Colon (tissue), 2 donors: ENCODE results near the gene STAB1.

Experiments
- FAIRE-seq: peaks from 2 replicates; lab custom pipeline; 2012; peaks lifted over from hg19 to GRCh38; lab: Jason Lieb, UNC
- donor health status: control.
- donor health status: control.

STAB1 gene

DNA sequence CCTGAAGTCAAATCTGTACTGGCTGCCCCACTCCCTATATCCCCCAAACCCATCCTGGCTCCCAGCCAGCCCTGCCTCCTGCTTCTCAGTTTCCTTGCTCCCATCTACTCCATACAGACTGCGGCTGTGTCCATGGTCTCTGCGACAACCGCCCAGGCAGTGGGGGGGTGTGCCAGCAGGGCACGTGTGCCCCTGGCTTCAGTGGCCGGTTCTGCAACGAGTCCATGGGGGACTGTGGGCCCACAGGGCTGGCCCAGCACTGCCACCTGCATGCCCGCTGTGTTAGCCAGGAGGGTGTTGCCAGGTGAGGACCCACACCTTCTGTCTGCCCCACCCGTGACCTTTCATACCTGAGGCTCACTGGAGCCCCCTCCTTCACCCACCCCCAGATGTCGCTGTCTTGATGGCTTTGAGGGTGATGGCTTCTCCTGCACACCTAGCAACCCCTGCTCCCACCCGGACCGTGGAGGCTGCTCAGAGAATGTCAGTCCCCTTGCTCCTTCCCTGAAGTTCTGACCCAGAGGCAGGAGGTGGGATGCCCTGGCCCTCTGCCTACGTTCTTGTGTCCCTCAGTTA lies 14.7 kb downstream of the STAB1 start:
- FAIRE-seq = no peak

DNA sequence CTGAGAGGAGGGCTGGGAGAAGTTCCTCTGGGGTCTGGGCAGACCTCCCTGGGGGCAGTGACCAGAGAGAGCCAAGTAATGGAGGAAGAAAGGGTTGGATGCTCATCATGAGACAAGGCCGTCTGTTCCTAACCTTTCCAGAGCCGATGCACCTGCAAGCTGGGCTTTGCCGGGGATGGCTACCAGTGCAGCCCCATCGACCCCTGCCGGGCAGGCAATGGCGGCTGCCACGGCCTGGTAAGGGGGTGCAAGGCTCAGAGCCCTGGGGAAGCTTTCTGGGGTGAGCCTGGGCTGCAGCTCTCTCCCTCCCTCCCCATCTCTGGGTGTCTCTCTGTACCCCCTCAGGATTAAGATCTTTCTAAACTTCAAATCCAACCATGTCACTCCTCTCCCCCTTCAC lies 16.4 kb downstream of the STAB1 start:
- no peak for FAIRE-seq

DNA sequence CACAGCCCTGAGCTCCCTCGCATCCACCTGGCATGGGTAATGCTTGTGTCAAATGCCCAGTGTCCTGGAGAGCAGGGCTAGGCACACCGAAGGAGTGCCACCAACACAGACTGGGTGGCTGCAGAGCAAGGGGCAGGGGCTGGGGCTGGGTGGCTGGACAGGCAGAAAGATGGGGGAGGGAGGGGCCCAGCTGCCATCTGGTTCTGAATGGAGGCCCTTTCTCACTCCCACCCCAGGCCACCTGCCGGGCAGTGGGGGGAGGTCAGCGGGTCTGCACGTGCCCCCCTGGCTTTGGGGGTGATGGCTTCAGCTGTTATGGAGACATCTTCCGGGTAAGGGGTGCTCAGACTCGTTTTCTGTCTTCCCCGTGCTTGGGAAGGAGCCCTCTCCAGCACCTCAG lies 17.0 kb downstream of the STAB1 start:
- no peak for FAIRE-seq

DNA sequence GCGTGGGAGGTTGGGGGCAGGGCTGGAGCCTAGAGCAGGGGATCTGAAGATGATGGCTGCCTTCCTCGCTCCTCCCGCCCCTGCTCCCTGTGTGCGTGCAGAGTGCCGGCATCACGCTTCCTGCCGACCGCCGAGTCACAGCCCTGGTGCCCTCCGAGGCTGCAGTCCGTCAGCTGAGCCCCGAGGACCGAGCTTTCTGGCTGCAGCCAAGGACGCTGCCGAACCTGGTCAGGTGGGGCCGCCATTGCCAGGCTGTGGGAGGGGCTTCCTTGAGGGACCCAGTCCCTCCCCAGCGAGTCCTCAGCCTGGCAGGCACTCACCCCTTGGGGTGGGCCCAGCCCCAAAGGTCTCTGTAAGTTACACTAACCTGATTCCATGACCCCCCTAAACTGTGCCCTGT lies 17.6 kb downstream of the STAB1 start:
- FAIRE-seq = no peak

DNA sequence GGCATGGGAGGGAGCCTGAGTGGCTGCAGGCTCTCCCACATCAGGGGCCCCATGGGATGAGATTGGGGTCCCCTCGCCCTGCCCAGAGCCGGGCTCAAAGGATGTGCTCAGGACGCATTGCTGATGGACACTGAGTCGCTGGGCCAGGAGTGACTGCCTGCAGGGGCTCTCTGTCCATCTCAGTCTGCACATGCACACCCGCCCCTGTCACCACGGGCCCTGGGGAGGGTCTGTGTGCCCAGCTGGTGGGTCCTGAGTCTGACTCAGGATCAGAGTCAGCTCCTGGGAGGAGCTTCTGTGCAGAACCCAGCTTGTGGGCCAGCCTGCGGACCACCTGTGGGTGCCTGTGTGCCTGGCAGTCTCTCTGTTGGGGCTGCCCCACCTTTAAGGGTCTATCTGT lies 18.1 kb downstream of the STAB1 start:
- FAIRE-seq = no peak

DNA sequence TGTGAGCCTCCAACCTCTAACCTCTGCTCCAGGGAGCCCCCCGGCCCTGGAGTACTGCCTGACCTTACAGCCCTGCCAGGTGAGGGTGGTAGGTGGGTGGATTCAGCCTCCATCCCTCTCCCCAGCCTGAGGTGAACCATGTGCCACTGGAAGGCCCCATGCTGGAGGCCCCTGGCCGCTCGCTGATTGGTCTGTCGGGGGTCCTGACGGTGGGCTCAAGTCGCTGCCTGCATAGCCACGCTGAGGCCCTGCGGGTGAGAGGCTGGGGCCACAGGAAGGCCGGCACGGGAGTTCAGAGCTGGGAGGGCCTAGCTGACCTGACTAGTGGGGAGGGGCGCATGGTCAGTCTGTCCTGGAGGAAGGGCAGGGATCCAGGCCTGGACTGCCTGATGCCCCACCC lies 19.4 kb downstream of the STAB1 start:
- FAIRE-seq = no peak

DNA sequence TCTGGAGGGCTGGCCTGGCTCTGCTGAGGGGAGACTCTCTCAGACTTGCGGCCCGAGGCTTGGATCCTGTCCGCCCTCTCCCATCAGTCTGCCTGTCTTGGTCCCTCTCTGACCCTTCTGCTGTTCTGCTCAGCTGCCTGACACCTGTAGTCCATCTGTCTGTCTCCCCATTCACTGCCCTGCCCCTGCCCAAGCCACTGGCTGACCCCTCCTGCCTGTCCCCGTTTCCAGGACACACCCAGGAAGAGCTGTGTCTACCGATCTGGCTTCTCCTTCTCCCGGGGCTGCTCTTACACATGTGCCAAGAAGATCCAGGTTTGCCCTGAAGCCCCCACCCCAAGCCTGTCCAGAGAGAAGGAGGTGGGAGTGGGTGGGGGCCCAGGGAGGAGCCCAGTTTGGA lies 20.1 kb downstream of the STAB1 start:
- FAIRE-seq = no peak

DNA sequence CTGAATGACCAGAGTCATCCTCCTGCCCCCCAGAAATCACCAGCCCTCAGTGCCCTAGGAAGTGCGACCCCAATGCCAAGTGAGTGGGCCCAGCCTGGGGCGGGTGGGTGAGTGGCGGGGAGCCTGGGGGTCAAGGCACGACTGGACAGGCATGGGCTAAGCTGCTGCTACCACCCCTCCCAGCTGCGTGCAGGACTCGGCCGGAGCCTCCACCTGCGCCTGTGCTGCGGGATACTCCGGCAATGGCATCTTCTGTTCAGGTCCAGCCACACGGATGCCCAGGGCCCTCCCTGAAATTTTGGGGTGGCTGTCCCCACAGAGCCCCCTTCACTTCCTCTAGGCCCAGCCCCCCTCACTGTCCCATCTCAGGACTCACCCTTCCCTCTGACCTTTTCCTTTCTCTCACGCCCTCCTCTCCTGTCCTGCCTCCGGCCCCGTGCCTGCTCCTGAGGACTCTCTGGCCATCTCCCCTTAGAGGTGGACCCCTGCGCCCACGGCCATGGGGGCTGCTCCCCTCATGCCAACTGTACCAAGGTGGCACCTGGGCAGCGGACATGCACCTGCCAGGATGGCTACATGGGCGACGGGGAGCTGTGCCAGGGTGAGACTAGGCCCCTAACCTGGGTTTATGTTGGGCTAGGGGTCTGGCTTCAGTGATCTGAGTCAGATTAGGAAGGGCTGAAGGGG lies 21.5 kb downstream of the STAB1 start:
- FAIRE-seq = no peak

DNA sequence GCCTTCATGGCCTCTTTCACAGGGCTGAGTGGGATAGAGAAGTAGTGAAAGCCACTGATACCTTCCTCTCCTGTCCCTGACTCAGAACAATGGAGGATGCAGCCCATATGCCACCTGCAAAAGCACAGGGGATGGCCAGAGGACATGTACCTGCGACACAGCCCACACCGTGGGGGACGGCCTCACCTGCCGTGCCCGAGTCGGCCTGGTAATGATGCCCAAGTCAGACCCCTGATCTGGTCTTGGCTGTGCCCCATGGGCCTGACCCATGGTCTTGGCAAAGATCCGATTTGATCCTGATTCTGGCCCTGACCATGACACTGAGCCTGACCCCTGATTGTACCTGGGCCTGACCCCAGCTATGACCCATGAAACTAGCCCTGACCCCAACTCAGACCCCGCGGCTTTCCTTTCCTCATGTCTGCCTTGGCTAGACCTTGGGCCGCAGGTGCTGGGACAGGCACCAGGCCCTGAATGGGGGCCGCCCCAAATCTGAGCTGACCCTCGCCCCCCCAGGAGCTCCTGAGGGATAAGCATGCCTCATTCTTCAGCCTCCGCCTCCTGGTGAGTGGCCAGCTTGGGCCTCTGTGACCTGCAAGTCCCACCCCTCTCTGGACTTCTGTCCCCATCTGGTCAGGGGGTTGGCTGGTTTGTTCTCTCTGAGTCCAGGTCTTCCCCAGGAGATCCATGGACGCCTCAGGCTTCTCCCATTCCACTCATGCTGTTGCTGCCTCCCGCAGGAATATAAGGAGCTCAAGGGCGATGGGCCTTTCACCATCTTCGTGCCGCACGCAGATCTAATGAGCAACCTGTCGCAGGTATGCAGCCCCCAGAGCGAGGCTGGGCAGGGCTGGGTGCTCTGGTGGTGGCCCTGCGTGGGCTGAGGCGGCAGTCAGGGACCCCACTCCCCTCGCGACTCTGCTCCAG lies 22.9 kb downstream of the STAB1 start:
- no peak for FAIRE-seq

DNA sequence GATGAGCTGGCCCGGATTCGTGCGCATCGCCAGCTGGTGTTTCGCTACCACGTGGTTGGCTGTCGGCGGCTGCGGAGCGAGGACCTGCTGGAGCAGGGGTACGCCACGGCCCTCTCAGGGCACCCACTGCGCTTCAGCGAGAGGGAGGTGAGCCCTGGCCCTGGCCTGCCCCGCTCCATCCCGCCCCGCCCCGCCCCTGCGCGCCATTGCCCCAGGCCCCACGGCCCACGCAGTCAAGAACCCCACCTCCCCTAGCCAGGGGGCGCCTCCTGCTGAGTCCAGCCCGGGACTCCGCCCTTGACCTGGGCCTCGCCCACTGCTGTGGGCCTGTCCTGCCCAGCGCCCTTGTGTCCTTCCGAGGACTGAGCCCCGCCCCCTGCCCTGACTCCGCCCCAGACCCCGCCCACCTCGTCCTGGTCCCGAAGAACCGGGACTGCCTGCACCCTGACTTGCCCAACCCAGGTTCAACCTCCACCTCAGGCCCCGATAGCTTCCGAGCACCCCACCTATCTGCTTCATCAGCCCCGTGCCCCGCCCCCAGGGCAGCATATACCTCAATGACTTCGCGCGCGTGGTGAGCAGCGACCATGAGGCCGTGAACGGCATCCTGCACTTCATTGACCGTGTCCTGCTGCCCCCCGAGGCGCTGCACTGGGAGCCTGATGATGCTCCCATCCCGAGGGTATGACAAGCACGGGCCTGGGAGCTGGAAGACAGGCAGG lies 23.7 kb downstream of the STAB1 start:
- no peak for FAIRE-seq

DNA sequence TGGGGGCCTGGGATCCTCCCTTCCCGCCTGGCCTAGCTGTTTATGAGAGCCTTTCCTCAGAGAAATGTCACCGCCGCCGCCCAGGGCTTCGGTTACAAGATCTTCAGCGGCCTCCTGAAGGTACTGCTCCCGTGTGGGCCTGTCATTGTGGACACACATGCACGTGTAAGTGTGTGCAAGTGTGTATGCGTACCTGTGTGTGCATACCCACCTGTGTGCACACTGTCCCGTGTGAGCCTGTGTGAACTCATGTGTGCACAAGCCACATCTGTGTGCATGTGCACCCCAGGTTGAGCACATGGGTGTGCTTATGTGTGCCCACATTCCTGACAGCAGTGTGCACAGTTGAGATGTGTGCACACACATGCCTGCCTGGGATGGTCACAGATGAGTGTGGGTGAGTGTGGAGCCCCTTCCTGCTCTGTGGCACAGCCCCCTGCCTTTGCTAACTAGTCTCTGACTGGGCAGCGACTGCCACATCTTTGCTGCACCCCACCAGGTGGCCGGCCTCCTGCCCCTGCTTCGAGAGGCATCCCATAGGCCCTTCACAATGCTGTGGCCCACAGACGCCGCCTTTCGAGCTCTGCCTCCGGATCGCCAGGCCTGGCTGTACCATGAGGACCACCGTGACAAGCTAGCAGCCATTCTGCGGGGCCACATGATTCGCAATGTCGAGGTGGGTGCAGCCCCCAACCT lies 24.5 kb downstream of the STAB1 start:
- no peak for FAIRE-seq

DNA sequence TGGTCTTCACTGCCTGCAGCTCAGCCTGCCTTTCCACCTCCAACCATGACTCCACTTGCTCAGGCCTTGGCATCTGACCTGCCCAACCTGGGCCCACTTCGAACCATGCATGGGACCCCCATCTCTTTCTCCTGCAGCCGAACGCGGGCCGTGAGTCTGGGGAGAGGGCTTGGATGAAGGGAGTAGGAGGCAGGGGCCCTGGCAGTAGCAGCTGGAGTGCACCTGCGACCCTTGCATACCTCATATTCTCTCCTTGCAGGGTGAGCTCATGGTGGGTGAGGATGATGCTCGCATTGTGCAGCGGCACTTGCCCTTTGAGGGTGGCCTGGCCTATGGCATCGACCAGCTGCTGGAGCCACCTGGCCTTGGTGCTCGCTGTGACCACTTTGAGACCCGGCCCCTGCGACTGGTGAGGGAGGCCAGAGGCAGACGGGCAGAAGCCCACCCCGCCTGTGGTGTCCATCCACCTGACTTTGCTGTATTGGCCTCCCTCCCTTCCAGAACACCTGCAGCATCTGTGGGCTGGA lies 25.1 kb downstream of the STAB1 start:
- FAIRE-seq = no peak

DNA sequence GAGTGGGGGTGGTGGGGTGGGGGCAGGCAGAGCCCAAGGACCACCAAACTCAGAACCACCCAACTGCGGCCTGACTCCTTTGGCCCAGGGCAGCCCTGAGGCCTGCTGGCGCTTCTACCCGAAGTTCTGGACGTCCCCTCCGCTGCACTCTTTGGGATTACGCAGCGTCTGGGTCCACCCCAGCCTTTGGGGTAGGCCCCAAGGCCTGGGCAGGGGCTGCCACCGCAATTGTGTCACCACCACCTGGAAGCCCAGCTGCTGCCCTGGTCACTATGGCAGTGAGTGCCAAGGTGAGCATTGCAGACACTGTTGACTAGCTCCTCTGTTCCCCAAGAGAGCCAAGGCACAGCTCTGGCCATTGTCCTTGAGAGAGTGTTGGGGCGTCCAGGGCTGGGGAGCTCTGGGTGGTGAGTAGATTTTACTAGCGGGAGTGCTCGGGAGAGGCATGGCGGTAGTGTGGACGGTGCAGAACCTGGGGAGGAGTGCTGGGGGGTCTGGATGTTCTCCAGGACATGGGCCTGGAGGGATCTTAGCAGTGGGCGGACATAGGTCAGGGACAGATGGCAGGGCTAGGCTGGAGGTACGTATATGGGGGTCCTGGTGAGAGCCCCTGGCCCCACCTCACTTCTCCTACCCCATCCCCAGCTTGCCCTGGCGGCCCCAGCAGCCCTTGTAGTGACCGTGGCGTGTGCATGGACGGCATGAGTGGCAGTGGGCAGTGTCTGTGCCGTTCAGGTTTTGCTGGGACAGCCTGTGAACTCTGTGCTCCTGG lies 25.8 kb downstream of the STAB1 start:
- no peak for FAIRE-seq

DNA sequence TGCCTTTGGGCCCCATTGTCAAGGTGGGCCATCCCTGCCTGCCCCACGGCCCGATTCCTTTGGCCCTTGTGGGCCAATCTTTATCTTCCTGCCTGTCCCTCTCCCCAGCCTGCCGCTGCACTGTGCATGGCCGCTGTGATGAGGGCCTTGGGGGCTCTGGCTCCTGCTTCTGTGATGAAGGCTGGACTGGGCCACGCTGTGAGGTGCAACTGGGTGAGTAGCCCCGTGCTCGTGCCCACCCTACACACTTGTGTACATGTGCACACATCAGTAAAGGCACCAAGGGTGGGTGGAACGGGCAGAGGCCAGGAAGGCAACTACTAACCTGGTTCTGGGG lies 26.3 kb downstream of the STAB1 start:
- no peak for FAIRE-seq

DNA sequence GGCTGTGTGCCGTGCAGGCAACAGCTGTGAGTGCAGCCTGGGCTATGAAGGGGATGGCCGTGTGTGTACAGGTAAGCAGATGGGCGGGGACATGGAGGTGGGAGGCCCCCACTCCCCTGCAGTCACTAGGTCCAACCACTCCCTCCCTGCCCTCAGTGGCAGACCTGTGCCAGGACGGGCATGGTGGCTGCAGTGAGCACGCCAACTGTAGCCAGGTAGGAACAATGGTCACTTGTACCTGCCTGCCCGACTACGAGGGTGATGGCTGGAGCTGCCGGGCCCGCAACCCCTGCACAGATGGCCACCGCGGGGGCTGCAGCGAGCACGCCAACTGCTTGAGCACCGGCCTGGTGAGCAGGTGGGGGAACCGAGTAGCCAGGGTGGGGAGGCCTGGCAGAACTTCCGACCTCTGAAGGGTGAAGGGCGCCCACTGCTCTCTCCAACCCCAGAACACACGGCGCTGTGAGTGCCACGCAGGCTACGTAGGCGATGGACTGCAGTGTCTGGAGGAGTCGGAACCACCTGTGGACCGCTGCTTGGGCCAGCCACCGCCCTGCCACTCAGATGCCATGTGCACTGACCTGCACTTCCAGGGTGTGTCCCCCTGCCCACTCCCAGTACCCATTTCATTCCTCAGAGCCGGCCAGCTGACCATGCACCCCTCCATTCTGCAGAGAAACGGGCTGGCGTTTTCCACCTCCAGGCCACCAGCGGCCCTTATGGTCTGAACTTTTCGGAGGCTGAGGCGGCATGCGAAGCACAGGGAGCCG lies 26.9 kb downstream of the STAB1 start:
- no peak for FAIRE-seq

DNA sequence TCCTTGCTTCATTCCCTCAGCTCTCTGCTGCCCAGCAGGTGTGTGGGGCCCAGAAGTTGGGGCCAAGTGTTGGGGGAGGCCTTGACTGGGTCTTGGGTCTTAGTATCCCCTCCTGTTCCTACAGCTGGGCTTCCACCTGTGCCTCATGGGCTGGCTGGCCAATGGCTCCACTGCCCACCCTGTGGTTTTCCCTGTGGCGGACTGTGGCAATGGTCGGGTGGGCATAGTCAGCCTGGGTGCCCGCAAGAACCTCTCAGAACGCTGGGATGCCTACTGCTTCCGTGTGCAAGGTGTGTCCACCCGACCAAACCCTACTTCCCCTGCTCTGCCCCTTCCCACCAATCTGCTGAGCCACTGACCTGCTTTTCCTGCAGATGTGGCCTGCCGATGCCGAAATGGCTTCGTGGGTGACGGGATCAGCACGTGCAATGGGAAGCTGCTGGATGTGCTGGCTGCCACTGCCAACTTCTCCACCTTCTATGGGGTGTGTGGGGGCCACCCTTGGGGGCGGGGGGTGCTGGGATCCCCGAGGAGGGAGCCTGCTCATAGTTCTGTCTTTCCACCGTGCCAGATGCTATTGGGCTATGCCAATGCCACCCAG lies 27.6 kb downstream of the STAB1 start:
- no peak for FAIRE-seq

DNA sequence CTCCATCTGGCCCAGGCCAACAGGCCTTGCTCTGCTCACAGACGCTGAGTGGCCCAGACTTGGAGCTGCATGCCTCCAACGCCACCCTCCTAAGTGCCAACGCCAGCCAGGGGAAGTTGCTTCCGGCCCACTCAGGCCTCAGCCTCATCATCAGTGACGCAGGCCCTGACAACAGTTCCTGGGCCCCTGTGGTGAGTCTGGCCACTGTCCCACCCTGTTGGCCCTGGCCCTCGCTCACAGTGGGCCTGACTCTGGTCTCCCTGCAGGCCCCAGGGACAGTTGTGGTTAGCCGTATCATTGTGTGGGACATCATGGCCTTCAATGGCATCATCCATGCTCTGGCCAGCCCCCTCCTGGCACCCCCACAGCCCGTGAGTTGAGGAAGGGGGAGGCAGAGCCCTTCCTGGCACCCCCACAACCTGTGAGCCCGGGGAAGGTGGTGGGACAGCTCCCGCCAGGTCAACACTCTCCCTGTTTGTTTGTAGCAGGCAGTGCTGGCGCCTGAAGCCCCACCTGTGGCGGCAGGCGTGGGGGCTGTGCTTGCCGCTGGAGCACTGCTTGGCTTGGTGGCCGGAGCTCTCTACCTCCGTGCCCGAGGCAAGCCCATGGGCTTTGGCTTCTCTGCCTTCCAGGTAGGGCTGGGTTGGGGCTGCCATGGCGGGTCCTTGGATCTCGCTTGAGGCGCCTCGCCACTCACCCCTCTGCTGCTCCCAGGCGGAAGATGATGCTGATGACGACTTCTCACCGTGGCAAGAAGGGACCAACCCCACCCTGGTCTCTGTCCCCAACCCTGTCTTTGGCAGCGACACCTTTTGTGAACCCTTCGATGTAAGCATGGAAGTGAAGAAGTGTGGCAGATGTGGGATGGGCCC lies 28.5 kb downstream of the STAB1 start:
- FAIRE-seq = no peak

DNA sequence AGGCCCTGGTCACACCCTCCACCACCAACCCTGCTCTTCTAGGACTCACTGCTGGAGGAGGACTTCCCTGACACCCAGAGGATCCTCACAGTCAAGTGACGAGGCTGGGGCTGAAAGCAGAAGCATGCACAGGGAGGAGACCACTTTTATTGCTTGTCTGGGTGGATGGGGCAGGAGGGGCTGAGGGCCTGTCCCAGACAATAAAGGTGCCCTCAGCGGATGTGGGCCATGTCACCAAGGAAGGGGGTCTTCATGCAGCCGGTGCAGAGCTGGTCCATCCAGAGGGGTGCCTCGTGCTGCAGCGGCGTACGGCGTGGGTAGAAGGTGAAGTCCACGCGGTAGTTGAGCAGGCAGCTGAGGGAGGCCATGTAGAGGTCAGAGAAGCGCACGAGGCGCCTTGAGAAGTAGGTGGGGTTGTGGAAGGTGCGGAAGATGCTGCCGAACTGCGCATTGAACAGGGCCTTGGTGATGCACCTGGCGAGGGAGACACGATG lies 29.2 kb downstream of the STAB1 start:
- FAIRE-seq = no peak
